Mucosa of descending colon (tissue), 3 donors: ENCODE results near the gene TGFBR3. TPM values are rescaled to one million over a fixed set of nuclear protein-coding genes. Genes with fewer than 3 reads are reported as not detected.

ENCODE experiments used
- ATAC-seq: fragments of 200-7000 bp; cut with Tn5 transposase; one replicate; pipeline ENCODE4 v1.9.1; 2020; ENCODE audit warnings: mild to moderate bottlenecking, moderate library complexity
- DNase-seq, 3 donors: peaks; one replicate each; pipeline ENCODE4 v3.0.0-alpha.2; 2020
- H3K36me3 ChIP-seq: fragments of 200-600 bp; one replicate; pipeline ENCODE4 v1.8.0; 2021; ENCODE audit warnings: low read depth, mild to moderate bottlenecking
- H3K4me1 ChIP-seq: fragments of 200-600 bp; one replicate; pipeline ENCODE4 v1.8.0; 2021; ENCODE audit warnings: low read depth, mild to moderate bottlenecking
- H3K4me3 ChIP-seq: fragments of 200-600 bp; one replicate; pipeline ENCODE4 v1.8.0; 2021; ENCODE audit warnings: mild to moderate bottlenecking
- H3K9me3 ChIP-seq: fragments of 200-600 bp; one replicate; pipeline ENCODE4 v1.8.0; 2021; ENCODE audit warnings: mild to moderate bottlenecking
- intact Hi-C, 2 donors: fragments of 100-400 bp; cut with DNase I in 1 of 2; cut with micrococcal nuclease in 1 of 2; formaldehyde crosslinking; loops; one replicate each; pipeline versions ENCODE4 v1.11.0 to v1.11.1; 2022; cut with DNase I, micrococcal nuclease
- total RNA-seq, 3 donors: library from RNA; stranded (reverse); fragmentation: NEBNext Ultra II Directional in 2 of 3; extraction: Animal tissue kit (Norgen Biotek cat#: 25700) in 2 of 3; gene quantifications; one replicate each; pipeline versions ENCODE4 v1.2.1 to v1.2.4, GENCODE V29; 2021 to 2023
- TF ChIP-seq, protein P1 (sequence below): fragments of 200-600 bp; IDR thresholded peaks from one replicate; pipeline ENCODE4 v1.8.0; 2022; ENCODE audit warnings: antibody characterized with exemption, mild to moderate bottlenecking
- donor health status: DM: no; HTN: no; CAD: no; lungs with moderate emphysema.
- donor health status: DM: no; HTN: no; CAD: no.
- donor health status: DM: no; HTN: yes; CAD: no.

The TGFBR3 gene
- total RNA-seq, 3 donors from 2014 or later: 11.6 to 89.7 (median 21.1) TPM

DNA sequence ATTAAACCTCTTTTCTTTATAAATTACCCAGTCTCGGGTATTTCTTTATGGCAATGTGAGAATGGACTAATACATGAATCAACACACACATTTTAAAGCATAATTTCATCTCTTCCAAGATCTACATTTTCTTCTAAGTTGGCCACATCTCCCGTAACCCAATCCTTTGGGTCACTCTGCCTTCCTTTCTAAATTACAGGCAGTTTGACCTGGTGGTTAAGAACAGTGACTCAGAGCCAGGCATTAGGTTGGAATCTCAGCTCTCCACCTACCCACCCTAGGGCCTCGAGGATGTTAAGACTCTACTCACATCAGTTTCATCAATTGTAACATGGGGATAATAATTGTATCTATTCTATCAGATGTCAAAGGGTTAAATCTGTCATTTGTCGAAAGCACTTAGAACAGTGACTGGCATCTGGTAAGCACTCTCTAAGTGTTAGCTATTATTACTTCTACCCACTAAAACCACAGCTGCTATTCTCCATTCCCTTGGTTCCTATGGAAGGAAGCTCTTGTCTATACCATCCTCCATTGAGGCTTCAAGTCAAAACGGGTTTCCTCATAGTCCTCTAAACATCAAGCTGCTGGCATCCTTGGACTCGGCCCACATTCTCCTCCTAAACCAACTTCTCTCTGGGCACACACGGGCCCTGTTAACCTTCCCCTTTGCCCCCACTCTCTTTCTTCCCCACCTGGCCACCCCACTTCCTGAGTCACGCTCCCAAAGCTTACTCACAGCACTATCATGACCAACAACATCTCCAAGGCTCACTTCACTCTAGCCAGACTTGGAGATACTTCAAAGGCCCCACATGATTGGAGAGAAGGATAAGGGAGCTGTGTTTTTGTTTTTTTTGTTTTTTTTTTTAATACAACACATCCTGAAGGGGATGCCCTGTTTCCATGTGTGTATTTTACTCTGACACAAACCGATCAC, 116.9 kb downstream of the TGFBR3 start:
- H3K4me3 ChIP-seq: no peak overlapping the region
- no peaks in the 10 kb centered on the region for H3K9me3 ChIP-seq
- intact Hi-C loops: no loop called here
- DNase-seq (no peak), ATAC-seq (no peak)
- no peaks in the 10 kb centered on the region for H3K4me1 ChIP-seq
- no peaks in the 10 kb centered on the region for H3K36me3 ChIP-seq
- TF ChIP-seq, protein P1, sequence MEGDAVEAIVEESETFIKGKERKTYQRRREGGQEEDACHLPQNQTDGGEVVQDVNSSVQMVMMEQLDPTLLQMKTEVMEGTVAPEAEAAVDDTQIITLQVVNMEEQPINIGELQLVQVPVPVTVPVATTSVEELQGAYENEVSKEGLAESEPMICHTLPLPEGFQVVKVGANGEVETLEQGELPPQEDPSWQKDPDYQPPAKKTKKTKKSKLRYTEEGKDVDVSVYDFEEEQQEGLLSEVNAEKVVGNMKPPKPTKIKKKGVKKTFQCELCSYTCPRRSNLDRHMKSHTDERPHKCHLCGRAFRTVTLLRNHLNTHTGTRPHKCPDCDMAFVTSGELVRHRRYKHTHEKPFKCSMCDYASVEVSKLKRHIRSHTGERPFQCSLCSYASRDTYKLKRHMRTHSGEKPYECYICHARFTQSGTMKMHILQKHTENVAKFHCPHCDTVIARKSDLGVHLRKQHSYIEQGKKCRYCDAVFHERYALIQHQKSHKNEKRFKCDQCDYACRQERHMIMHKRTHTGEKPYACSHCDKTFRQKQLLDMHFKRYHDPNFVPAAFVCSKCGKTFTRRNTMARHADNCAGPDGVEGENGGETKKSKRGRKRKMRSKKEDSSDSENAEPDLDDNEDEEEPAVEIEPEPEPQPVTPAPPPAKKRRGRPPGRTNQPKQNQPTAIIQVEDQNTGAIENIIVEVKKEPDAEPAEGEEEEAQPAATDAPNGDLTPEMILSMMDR: no peak

DNA sequence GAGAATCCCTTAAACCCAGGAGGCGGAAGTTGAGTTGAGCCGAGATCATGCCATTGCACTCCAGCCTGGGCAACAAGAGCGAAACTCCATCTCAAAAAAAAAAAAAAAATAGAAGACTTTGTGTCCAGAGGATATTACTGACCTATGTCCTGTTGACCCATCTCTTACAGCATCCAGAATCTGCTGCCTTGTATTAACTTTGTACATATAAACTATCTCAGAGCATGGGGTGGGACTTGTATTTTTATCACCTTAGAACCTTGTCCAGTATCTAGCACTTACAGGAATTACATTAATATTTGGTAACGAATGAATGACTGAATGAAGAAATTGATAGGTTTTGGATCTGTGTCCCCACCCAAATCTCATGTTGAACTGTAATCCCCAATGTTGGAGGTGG, 117.8 kb downstream of the TGFBR3 start:
- Histone ChIP-seq H3K36me3 (no peaks in the 10 kb centered on the region), H3K4me3 (no peak overlapping the region), H3K4me1 (no peaks in the 10 kb centered on the region), H3K9me3 (no peaks in the 10 kb centered on the region)
- ATAC-seq (no peak), DNase-seq (no peak)
- TF ChIP-seq, protein P1: no peak
- intact Hi-C loops: no loop called here

DNA sequence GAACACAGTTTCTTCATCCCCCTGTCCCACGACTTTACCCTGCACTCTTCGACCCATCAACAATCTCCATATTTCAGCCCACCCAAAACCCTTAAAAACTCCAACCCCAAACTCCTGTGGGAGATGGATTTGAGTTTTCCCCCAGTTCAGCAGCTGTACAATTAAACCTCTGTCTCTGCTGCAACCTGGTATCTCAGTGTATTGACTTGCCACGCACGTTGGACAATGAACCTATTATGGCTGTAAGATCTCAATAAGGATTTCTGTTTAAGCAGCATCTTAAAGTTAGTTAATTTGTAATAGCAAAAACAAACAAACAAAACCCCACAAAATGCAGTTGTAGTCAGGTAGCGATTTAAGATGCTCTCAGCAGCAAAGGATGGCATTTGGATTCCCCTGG, 119.1 kb downstream of the TGFBR3 start:
- Histone ChIP-seq H3K36me3 (no peaks in the 10 kb centered on the region), H3K9me3 (no peaks in the 10 kb centered on the region), H3K4me3 (no peak overlapping the region), H3K4me1 (no peaks in the 10 kb centered on the region)
- intact Hi-C loops: no loop called here
- TF ChIP-seq, protein P1: no peak
- ATAC-seq: no peak
- no peak for DNase-seq

DNA sequence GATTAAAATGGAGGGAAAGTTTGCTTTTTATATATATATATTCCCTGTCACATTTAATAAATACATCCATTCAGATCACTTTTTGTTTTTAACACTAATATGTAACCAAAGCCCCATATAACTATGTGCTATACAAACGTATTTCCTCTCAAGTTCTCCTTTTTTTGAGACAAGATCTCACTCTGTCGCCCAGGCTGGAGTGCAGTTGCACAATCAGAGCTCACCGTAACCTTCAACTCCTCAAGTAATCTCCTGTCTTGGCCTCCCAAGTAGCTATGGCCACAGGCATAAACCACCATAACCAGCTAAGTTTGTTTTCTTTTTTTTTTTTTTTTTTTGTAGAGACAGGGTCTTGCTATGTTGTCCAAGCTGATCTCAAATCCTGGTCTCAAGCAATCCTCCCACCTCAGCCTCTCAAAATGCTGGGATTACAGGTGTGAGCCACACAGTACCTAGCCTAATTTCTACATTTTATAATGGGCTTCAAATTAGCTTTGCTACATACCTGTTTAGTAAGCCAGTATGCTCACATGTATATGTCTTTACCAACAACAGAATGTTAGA, 120.0 kb downstream of the TGFBR3 start:
- Histone ChIP-seq H3K36me3 (no peaks in the 10 kb centered on the region), H3K4me1 (no peaks in the 10 kb centered on the region), H3K4me3 (no peak overlapping the region), H3K9me3 (no peaks in the 10 kb centered on the region)
- no peak for DNase-seq
- intact Hi-C loops: no loop called here
- TF ChIP-seq, protein P1: no peak
- ATAC-seq: no peak

DNA sequence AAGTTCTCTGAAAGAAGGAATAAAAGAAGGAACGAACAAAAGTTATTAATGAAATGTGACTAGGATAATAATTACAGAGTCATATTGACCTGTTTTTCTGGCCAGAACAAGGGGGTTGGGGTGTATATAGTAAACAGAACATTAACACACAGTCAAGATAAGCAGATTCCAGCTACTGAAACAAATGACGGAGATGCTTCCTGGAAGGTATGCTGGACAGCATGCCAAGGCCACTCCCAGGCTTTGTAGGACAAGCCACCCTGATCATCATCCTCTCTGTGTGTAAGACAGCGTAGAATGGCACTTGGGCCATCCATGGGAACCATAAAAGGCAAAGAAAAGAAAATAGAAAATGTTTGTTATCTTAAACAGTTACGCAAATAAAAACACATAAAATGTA, 120.7 kb downstream of the TGFBR3 start:
- TF ChIP-seq, protein P1: no peak
- Histone ChIP-seq H3K4me3 (no peak overlapping the region), H3K9me3 (no peaks in the 10 kb centered on the region), H3K36me3 (no peaks in the 10 kb centered on the region), H3K4me1 (no peaks in the 10 kb centered on the region)
- ATAC-seq (no peak), DNase-seq (no peak)
- intact Hi-C loops: no loop called here
